Measurements from ENCODE around the gene IQCB1.
A peak's percentile ranks its signal among the peaks of the same experiment; 100 is the strongest.
"Not testable (repeated sequence)": the region's sequence is repeated elsewhere in the genome, so short reads cannot be mapped to it uniquely, and the experiment has no call there.

The IQCB1 gene

GRCh38 chr3:121834671-121835464 lies at the start of gene IQCB1, which contains the start of gene EAF2:
Gene IQCB1 (minus strand): TSS chr3:121835060. CDS start chr3:121828960, 6,100 bp downstream.
Gene EAF2 (plus strand): TSS chr3:121835209. CDS start chr3:121835286, 77 bp downstream.
- peak; percentile 99 for DNase-seq

GRCh38 chr3:121883507-121883906 lies 48.6 kb upstream of the IQCB1 start:
- peak; percentile 56 for DNase-seq

- DNase-seq: no peak
Measured at GRCh38 chr3:121878411-121878810, 43.6 kb upstream of the IQCB1 start.

- peak; percentile 73 for DNase-seq
Measured at GRCh38 chr3:121871430-121871829, 36.6 kb upstream of the IQCB1 start.

- peak; percentile 23 for DNase-seq
Measured at GRCh38 chr3:121870717-121871116, 35.9 kb upstream of the IQCB1 start.

- DNase-seq: peak; percentile 61
Measured at GRCh38 chr3:121869736-121870135, 34.9 kb upstream of the IQCB1 start.

- no peak for DNase-seq
Measured at GRCh38 chr3:121863801-121864200, 28.9 kb upstream of the IQCB1 start.

- DNase-seq: not testable (repeated sequence)
Measured at GRCh38 chr3:121863247-121863646, 28.4 kb upstream of the IQCB1 start.

- not testable (repeated sequence) for DNase-seq
Measured at GRCh38 chr3:121857778-121858177, 22.9 kb upstream of the IQCB1 start.

GRCh38 chr3:121855555-121855954 lies 20.7 kb upstream of the IQCB1 start:
- peak; percentile 40 for DNase-seq

GRCh38 chr3:121852256-121852655 lies 17.4 kb upstream of the IQCB1 start:
- no peak for DNase-seq

GRCh38 chr3:121844892-121845291 lies 10.0 kb upstream of the IQCB1 start:
- DNase-seq: no peak

GRCh38 chr3:121839962-121840361 lies 5.1 kb upstream of the IQCB1 start:
- DNase-seq: no peak

GRCh38 chr3:121836481-121836880 lies 1.6 kb upstream of the IQCB1 start:
- peak; percentile 75 for DNase-seq

- peak; percentile 72 for DNase-seq
Measured at GRCh38 chr3:121836064-121836463, 1.2 kb upstream of the IQCB1 start.

GRCh38 chr3:121835465-121835801 lies 573 bp upstream of the IQCB1 start:
- no peak for DNase-seq

GRCh38 chr3:121834157-121834670 lies 646 bp downstream of the IQCB1 start:
- DNase-seq: peak; percentile 24

GRCh38 chr3:121822973-121823372 lies 11.9 kb downstream of the IQCB1 start:
- no peak for DNase-seq

GRCh38 chr3:121821421-121822199 lies 13.2 kb downstream of the IQCB1 start:
- DNase-seq: no peak

- DNase-seq: no peak
Measured at GRCh38 chr3:121819236-121819635, 15.6 kb downstream of the IQCB1 start.

- no peak for DNase-seq
Measured at GRCh38 chr3:121818578-121818977, 16.3 kb downstream of the IQCB1 start.

GRCh38 chr3:121817753-121818152 lies 17.1 kb downstream of the IQCB1 start:
- DNase-seq: peak; percentile 46

GRCh38 chr3:121809249-121809648 lies 25.6 kb downstream of the IQCB1 start:
- DNase-seq: no peak
